NCI-H1048 (cell line): ENCODE data around the gene ZNF813.
"Not testable (repeated sequence)": the region's sequence is repeated elsewhere in the genome, so short reads cannot be mapped to it uniquely, and the experiment has no call there.

Experiments used
- DNase-seq: peaks from one replicate; lab custom pipeline; 2025; lab: John Stamatoyannopoulos, UW

ZNF813 gene

GRCh38 chr19:53467485-53468262 lies at the start of gene ZNF813:
Gene ZNF813, plus strand, starts transcription at chr19:53467733. Its CDS starts 16,090 bp downstream, at chr19:53483823.
- DNase-seq = peak; percentile 68

GRCh38 chr19:53420520-53421315 lies 46.8 kb upstream of the ZNF813 start:
- not testable (repeated sequence) for DNase-seq

DNA sequence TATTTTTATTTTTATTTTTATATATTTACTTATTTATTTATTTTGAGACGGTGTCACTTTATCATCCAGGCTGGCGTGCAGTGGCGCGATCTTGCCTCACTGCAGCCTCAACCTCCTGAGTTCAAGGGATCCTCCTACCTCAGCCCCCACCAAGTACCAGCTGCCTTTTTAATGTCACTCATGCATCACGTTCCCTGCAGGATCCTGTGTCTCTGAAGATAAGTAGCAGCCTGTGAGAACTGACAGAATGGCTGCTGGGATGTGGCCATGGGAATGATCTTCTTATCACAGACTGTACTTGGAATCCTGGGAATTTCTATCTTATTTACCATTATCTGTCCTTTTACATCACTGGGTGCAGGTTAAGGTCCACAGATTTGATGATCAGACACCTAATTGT lies 45.0 kb upstream of the ZNF813 start:
- DNase-seq = no peak

DNA sequence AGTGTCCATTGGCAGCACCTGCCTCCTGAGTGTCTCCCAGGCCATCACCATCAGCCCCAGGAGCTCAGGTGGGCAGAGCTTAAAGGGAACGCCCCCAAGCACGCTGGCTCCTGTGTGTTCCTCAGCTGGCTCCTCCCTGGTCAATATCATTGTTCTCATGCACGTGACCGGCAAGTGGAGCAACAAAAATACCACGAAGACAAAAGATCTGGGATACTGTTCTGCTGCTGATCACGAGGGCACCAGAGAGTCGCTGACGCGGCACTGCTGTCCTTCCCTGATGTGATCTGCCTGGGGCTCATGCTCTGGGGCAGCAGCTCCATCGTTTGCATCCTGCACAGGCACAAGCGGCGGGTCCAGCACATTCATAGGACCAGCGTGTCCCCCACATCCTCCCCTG lies 44.5 kb upstream of the ZNF813 start:
- DNase-seq = not testable (repeated sequence)

GRCh38 chr19:53423680-53424079 lies 43.9 kb upstream of the ZNF813 start:
- DNase-seq = not testable (repeated sequence)

- DNase-seq = no peak
Observed at GRCh38 chr19:53424968-53425597, 42.5 kb upstream of the ZNF813 start.

GRCh38 chr19:53431399-53432087 lies 36.0 kb upstream of the ZNF813 start, which contains the start of gene ZNF761:
Gene ZNF761, plus strand, starts transcription at chr19:53431984. Its CDS starts 15,285 bp downstream, at chr19:53447269.
- DNase-seq = peak; percentile 82

- DNase-seq = no peak
Observed at GRCh38 chr19:53432088-53432661, 35.4 kb upstream of the ZNF813 start.

DNA sequence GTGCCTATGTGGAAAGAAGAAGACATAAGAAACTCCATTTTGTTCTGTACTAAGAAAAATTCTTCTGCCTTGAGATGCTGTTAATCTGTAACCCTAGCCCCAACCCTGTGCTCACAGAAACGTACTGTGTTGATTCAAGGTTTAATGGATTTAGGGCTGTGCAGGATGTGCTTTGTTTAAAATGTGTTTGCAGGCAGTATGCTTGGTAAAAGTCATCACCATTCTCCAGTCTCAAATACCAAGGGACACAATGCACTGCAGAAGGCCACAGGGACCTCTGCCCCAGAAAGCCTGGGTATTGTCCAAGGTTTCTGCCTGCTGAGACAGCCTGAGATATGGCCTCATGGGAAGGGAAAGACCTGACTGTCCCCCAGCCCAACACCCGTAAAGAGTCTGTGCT lies 23.7 kb upstream of the ZNF813 start:
- not testable (repeated sequence) for DNase-seq

DNA sequence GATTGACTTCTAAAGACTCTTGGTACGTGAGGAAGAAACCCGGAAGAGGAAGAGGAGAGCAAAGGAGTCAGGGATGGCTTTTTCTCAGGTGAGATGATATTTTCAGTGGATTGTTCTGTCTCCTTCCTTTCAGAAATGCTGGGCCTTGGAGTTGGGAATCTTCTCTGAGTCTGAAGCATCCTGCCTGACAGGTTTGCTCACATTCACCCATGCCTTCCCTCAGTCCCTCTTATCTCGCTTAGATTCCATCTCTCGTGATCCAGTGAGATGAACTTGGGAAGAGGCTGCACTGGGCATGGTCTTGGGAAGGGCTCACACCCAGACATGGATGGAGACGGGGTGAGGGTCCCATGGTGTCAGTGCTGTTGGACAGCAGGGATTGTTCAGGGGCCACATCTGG lies 20.3 kb upstream of the ZNF813 start:
- not testable (repeated sequence) for DNase-seq

- DNase-seq = no peak
Observed at GRCh38 chr19:53455828-53456227, 11.7 kb upstream of the ZNF813 start.

DNA sequence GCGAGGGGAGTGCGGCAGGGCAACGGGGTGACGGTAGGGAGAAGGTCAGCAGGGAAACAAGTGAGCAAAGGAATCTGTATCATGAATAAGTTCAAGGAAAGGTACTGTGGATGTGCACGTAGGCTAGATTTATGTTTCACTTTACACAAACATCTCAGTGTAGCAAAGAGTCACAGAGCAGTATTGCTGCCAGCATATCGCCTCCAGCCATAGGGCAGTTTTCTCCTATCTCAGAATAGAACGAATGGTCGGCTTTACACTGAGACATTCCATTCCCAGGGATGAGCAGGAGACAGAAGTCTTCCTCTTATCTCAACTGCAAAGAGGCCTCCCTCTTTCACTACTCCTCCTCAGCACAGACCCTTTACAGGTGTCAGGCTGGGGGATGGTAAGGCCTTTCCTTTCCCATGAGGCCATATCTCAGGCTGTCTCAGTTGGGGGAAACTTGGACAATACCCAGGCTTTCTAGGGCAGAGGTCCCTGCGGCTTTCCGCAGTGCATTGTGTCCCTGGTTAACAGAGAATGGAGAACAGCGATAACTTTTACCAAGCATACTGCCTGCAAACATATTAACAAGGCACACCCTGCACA lies 7.3 kb upstream of the ZNF813 start:
- not testable (repeated sequence) for DNase-seq

GRCh38 chr19:53461866-53462265 lies 5.7 kb upstream of the ZNF813 start:
- no peak for DNase-seq

GRCh38 chr19:53462861-53463260 lies 4.7 kb upstream of the ZNF813 start:
- DNase-seq = no peak

- DNase-seq = no peak
Observed at GRCh38 chr19:53463263-53463662, 4.3 kb upstream of the ZNF813 start.

DNA sequence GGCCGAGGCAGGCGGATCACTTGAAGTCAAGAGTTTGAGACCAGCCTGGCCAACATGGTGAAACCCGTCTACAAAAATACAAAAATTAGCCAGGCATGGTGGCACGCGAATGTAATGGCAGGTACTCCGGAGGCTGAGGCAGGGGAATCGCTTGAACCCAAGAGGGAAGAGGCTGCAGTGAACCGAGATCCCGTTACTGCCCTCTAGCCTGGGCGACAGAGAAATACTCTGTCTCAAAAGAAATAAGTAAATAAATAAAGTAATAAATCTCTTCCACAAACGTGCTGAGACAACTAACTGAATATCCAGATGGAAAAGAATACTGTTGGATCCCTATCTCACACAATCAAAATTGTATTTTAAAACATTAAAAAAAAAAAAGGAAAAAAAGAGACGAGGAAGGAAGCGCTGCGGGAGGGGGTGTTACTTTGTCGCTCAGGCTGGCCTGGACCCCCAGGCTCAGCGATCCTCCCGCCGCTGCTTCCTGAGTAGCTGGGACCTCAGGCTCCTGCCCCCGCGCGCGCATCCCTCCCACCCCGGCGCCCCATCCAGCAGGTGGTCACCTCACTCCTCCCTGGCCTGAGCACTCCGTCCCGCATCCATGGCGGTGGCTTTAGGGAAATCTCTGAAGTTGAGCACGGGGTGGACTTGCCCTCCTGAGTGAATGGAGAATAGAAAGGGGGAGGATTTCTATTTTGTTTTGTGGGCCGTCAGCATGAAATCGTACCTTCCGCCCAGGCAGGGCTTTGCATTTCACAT lies 628 bp upstream of the ZNF813 start:
- no peak for DNase-seq

DNA sequence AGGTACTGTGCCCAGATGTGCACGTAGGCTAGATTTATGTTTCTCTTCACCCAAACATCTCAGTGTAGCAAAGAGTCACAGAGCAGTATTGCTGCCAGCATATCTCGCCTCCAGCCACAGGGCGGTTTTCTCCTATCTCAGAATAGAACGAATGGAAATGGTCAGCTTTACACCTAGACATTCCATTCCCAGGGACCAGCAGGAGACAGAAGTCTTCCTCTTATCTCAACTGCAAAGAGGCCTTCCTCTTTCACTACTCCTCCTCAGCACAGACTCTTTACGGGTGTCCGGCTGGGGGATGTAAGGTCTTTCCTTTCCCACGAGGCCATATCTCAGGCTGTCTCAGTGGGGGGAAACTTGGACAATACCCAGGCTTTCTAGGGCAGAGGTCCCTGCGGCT lies 1.1 kb downstream of the ZNF813 start:
- not testable (repeated sequence) for DNase-seq

- no peak for DNase-seq
Observed at GRCh38 chr19:53471916-53472315, 4.4 kb downstream of the ZNF813 start.

DNA sequence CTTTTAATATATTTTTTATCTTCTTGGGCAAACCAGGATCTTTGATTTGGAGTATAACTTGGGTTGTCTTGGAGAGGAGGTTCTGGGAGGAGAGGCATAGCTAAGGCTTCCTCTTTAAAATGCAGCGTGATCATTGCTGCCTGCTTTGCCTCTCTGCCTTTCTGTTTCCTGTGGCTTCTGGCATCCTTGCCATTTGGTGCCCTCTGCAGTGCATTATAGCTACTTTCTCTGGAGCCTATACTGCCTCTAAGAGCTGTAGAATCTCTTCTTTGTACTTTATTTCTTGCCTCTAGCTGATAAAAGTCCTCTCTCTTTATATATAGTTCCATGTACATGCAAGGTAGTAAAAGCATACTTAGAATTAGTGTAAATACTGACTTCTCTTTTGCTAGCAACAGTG lies 7.3 kb downstream of the ZNF813 start:
- not testable (repeated sequence) for DNase-seq

DNA sequence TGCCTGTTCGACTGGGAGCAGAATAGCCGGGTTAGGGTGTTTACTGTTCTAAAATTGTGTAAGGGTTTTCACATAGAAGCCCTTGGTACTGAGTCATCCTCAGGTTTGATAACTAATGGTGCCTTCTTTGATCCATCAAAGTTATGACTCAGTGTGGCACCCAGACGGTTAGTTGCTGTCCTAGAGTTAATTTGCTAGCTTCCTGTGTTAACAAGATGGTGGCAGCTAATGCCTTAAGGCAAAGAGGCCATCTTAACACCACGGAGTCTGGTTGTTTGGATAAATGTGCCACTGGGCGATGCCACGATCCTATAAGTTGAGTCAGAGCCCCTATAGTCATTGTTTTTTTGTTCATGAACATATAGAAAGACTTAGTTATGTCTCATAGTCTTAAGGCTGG lies 7.9 kb downstream of the ZNF813 start:
- not testable (repeated sequence) for DNase-seq
